NCI-H1105 treated with DMSO at 0.1 percent for 48 hours (cell line): ENCODE measurements around the gene STIP1.

Source experiments
- DNase-seq: peaks from one replicate; lab custom pipeline; 2025; lab: John Stamatoyannopoulos, UW

Gene STIP1

DNA sequence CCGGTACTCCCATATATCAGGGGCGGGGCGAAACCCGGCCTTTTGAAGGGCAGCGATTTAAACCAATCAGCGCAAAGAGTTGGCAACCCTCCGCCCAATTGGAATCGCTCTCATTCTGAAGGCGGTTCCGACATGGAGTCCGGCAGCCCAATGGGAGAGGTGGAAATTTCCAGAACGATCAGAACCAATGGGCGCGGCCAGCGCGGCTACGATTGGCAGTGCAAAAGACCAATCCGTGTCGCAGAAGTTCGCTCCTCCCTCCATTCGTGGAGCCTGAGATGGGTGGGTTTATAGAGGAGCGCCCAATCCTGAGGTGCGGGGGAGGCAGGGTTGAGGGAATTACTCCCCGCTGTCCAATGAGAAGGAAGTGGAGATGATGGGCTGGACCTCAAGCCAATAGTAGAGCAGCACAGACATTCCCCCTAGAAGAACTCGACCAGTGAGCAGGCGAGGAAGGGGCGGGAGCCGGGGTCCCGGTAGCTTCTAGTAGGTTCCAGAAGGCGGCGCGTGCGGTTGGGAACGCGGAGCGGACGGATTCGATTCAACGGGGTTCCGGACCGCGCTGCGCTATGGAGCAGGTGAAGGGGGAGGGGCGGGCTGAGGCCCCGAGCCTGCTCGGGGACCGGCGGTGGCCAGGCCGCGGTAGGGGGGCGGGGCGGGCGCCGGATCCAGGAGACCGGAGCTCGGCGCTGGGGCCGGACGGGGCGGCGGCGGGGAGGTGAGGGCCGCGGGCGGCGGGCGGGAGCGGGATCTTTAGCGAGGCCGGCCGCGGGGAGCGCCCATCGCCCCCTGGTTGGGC, at the start of gene STIP1:
Gene STIP1, plus strand, starts transcription at position 479 of the 799 bp plus-strand sequence. Its CDS starts 91 bp downstream, at position 570.
- DNase-seq = peak; percentile 100

DNA sequence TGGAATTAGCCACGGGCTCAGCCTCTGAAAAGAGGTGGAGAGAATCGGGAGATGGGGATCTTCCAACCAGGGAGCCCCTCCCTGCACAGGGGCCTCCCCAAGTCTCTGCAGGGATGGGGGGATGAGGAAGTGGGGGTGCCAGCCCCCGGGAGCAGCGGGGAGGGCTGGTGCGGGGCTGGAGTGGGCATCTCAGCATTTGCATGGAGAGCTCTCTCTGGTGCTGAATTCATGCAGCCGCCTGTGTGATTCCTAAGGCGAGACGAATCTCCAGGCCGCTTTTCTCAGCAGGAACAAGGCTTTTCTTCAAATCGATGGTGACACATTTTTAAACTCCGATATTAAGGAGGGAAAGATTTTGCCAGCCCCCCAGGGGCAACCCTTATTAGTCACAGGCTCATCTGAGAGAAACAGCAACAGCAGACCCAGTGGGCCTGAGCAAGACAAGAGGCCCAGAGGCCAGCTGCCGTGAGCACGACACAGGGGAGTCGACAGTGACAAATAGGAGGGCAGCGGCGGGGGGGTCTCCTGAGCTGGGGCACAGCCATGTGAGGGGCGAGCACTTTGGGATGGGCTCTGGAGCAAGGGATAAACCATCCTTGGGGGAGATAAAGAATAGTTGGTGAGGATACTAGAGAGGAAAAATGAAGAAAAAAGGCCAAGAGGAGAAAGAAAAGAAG, 49.1 kb upstream of the STIP1 start:
- DNase-seq = no peak

DNA sequence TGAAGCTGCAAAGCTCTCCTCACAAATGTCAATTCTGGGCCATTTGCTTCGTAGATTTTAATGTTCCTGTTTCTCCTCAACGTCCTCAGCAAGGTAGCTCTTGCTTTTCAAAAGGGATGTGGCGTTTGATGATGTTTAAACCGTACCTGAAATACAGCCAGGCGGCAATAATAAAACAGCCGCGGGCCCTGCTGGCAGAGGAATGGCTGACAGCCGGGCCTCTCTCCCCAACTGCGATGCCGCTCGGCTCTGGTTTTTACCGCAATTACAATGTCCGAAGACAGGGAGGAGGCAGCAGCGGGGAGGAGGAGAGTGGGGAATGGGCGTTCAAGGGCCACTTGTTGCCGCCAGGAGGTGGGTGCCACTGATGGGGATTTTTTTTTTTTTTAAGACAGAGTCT, 47.6 kb upstream of the STIP1 start:
- no peak for DNase-seq

DNA sequence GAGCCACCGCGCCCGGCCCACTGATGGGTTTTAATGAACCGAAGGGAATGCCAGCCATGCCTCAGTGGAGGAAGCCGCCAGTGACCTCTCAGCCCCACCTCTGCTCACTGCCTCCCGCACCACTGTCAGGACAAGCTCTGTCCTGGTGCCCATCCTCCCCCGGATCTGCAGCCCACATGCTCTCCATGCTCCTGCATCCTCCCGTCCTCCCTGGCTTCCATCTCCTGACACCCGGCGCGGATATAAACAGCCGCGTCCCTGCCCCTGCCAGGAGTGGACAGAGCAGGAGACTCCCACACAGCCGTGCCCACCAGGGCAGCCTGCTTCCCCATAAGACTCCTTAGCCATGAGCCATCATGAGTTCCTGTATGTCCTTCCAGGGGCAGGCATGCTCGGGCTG, 46.9 kb upstream of the STIP1 start:
- no peak for DNase-seq

DNA sequence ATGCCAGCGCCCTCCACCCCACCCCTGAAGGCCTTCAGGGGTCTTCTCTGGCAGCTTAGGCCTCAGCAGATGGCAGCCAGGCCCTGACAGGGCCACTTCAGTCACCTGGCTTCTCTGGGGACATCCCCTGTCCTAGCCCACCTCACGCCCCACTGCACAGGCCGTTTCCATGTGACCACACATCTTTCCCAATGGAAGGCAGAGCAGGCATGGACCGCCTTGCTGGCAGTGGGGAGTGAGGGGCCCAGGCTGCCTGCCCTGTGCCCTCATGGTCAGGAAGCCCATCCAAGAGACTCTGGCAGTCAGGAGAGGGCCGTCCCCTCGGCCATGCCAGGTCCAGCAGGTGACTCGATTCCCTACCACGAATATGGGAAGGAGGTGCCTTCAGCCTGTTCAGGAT, 45.9 kb upstream of the STIP1 start:
- no peak for DNase-seq

DNA sequence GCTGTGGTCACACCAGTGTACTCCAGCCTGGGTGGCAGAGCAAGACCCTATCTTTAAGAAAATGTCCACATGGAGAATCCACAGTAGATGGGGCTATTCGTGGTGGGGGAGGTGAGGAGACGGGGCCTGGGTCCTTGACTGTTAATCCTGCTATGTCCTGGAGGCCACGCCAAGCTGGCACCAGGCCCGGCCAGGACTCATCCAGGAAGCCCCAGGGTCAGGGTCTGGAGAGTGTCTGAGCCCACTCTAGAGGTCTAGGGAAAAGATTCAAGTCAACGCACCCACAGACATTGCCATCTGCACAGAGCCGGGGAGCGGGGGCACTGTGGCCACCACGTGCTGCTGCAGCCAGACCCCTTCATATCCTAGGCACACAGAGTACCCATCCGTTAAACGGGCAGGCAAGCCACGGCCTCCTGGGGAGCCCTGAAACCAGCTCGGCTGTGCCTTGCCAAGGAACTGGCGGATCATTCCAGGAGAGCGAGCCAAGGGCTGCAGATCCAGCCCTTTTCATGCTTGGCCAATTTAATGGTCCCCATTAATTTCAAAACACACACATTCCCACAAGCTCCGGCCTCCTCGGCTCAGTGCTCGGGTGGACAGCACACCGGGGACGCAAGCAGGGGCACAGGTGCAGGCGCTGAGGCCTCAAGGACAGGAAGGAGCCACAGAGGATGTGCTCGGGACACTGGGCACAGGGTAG, 44.7 kb upstream of the STIP1 start:
- DNase-seq = no peak

DNA sequence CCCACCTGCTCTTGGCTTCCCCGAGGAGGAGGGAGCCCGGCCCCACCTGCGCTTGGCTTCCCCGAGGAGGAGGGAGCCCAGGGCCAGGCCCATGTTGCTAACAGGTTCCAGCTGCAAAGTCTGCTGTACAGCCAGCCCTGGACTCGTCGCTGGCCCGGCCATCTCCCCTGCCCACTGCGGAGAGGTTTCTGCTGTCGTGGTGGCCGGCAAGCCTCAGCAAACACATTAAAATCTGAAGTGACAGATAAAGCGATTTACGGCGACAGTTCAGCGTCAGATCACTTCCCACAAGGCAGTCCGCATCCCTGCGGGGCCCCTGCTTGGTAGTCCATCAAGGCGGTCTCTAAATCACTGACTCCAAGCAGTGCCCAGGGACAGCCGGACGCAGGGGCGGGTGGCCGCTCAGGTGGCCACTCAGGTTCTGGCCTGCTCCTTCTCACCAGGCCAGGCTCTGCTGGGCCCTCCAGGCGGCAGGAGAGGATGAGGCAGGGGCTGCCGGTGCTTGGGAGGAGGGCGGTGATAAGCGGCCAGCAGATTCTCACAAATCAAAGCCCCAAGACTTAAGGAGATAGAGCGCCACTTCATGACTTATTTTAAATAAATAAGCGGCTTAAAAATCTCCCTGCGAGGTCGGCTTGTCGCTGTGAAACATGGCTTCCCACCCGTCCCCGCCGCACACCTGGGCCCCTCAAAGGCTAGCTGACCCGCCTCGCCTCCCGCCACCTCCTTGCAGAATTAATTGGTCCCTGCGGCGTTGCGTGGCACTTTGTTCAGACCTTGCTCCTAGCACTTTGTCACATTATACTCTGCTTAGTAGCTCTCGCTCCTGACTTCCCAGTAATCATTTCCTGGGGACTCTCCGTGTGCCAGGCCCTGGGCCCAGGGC, 41.1 kb upstream of the STIP1 start:
- no peak for DNase-seq

DNA sequence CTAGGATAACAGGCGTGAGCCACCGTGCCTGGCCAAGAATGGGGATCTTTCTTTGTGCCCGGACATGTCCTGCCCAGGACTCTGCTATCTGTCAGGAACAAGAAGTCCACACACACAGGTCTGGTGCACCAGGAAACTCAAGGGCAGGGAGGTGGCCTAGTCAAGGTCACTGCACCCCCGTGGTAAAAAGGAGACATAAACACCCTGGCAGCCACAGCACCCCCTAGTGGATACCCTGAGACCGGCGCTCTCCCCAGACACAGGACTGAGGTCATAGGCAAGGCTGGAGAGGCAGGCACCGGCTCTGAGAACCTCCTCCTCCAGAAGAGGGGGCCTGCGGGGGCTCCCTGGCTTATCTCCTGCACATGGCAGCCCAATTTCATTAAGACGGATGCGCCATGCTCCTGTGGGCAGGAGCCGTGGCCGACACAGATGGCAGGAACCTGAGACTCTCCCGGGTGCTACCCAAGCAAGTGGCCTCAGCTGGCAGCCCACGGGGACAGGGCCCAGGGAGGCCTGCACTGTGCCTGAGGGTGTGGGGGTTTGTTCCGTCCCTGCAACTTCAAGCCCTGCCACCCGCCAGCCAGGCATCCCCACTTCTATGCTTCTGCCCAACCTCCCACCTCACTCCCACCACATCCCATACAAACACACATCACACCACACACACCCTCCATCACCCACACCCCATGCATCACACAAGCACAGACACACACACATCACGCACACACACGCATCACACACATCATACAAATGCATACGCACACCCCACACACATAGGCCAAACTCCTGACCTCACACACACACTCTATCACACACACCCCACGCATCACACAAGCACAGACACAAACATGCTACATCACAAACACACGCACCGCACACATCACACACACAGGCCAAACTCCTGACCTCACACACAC, 39.7 kb upstream of the STIP1 start:
- peak; percentile 23 for DNase-seq

DNA sequence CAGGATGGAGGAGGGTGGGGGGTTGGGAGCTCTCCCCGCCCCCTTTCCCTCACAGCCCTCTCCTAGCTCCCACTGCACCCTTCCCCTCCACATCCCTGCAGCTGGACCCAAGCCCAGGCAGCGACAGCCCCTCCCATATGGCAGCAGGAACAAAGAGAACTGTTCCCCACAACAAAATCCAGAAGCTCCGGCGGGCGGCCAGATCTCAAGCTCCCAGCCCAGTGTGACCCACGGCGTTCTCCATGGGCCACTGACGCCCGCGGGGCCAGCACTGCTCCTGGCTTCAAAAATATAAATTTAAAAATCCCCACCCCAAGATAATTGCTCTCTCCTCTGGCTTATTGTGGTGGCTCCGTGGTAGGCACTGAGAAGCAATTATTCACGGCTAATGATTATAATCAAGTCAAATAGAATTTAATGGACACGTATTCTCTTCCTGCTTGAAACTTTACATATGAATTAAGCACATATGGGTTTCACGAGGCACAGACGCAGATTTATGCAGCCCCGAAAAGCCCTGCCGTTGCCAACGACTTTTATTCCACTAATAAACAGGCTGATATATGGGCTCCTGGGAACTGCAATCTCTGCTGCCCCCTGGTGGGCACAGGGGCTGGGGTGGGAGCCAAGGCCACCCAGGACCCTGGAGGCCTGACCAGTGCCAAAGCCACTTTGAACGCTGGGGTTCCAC, 37.6 kb upstream of the STIP1 start:
- peak; percentile 83 for DNase-seq

DNA sequence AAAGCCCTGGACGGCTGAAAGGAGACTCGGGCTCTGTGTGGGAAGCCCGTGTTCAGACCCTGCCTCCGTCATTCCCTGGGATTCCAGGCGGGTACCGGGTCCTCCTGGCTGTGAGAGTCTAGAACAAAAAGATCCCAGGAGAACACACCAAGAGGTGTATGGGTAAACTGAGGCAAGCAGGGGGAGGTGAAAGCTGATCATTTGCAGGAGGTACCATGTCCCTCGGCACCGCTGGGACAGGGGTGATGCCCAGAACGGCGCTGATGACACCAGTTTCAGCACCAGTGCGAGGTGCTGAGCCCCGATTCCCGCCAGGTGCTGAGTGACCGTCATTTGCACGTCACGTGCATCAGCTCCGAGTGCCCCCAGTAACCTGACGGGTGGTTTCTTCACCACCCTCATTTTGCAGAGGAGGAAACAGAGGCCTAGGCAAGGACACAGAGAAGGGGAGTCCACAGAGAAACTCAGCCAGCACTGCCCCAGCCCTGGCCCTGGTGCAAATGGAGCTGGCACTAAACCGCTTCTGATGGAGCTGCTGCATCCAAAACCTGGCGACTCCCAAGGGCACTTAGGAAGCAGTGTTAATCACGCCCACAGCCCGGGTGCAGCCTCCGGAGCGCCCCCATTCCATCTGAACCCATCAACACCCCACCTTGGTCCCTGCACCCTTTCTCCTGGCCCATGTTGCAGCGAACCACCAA, 36.9 kb upstream of the STIP1 start:
- DNase-seq = no peak

DNA sequence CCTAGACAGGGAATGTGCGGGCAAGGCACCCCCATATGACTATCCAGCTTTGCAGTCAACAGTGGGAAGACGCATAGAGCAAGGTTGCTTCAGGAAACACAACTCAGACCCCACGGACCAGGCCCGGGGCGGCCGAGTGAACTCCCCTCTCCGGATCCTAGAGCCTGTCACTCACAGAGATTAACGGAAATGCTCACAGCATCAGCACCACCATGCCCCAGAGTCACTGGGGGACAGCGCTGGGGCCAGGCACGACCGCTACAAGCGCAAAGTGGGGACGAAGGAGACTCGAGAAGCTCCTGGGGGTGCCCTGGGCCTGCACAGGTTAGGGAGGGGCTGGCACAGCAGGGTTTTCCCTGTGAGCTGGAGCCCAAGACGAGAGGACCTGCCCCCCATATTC, 35.9 kb upstream of the STIP1 start:
- DNase-seq = no peak

DNA sequence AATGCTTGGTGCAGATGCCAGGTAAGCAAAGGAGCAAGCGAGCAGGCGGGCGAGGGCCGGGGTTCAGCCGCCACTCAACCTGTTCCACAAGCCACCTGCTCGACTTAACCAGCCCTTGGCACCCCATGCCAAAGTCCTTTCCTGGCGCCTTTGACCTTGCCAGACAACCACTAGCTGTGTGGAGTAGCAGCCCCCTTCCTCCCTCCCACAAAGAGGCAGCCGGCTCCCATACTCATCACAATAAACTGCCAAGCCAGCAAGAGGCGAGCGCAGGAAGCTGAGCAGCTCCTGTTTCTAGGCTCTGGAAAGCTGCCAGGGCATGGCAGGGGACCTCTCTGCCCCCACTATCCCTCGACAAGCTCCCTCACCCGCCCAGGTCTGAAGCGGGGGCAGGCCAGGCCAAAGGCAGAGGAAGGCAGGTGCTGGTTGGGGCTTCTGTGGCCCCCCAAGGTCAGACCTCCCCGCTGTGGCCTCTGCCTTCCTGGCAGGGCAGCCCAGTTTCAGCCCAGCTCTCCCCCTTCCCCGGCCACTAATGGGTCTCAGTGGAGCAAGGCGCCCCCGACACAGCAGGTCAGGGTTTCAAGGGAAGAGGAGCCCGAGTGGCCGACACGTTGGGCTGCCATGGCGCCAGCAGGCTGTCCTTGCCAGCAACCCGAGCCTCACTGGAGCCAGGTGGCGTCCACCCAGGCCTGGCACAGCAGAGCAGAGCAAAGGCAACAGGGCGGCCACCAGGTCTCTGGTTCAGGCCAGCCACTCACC, 35.3 kb upstream of the STIP1 start:
- peak; percentile 86 for DNase-seq

DNA sequence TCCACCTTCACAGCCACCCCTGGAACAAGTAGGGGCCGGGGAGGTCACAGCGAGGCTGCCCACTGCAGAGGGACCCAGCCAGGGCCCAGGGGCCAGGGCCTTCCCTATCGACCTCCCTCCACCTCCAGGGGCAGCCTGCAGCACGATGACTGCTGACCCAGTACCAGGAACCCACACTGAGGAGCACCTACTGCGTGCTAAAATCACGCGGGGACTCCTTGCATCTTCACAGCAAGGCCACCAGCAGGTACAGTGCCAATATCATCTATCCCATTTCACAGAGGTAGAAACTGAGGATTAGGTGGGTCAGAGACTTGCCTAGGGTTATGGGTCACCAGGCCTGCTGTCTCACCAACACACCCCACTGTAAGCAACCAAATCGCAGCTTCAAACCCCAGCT, 34.6 kb upstream of the STIP1 start:
- no peak for DNase-seq

DNA sequence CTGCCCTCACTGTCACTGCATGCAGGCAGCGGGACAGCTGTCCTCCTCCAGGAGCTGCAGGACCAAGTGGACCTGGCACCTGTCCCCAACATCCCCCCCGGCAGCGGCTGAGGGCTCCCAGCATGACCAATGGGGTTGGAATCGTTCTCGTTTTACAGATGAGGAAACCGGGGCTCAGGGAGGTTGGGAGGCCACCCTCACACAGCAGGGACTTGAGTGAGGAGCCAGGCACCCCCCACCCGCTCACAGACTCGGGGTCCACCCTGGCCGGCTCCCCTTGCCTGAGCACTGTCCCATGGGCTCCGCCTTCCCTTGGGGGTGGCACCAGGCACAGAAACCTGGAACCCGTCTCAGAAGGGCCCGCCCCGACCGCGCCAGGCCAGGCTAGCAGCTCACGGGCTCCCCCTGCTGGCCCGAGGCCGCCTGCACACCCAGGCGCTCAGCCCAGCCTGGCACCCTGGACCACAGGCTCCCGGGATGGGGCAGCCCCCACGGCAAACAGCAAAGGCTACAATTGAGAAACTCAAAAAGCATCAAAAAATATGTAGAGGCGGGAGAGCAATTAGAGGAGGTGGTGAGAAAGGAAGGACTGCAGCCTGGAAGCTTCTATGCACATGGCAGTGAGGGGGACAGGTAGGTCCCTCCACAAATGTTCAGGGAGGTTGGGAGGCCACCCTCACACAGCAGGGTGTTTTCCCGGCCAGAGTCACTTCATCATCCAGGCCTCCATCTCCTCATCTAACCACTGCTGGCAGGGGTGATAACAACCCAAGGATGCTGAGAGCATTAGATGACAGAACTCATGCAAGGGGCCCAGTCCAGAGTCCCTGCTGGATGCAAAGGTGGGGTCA, 32.9 kb upstream of the STIP1 start:
- peak; percentile 13 for DNase-seq

DNA sequence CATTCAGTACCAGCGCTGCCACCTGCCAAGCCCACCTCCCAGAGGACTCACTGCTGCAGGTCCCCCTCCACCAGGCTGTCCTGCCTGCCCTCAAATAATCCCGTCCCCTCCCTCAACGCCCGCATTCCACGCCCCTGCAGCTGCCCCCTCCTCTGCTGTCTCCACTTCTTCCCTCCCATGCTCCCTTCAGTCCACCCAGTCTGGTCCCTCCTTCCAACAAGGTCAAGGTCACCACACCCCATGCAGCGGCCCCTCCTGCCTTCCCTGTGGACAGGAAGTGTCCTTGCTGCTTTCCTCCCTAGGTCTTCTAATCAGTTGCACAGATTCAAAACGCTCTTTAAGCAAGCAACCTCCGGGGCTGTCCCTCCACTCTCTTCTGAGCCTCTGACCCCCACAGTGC, 32.2 kb upstream of the STIP1 start:
- no peak for DNase-seq

DNA sequence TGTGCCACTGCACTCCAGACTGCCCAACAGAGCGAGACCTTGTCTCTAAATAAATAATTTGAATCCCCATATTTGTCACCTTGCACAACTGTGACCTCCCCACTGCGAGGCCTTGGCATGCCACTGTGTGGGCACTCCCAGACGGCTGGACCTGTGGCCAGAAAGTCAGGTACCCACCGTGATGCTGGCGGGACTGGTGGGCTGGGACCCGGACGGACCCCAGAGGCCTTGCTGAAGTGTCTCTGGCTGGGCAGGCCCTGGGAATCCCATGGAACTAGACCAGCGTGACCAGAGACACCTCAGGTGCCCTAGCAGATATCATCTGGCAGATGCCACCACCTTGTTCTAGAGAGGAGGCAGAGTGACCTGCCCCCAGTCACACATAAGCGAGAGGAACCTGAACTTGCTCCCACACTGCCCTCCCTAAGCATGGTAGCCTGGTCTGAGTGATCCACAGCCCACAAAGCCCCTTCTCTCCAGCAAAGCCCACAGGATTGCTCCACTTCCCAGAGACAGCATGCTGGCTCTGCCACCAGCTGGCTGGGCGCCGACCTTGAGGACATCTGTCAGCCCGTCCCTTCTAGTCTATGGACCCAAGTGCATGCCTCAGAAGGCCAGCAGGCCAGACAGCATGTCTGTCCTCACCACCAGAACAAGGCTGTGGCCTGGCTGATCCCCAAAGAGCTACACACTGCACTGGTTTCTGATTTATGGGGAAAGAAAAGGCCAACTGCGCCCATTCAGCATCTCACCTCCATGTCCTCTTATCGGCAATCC, 29.5 kb upstream of the STIP1 start:
- DNase-seq = no peak
